Embryonic facial prominence (tissue), 1 donor: ENCODE data around the gene CNTN5.
"Not testable (repeated sequence)": the region's sequence is repeated elsewhere in the genome, so short reads cannot be mapped to it uniquely, and the experiment has no call there.

Source experiments
- DNase-seq: peaks from one replicate; pipeline ENCODE4 v3.0.0-alpha.2; 2016; ENCODE audit errors: extremely low spot score

The CNTN5 gene

DNA sequence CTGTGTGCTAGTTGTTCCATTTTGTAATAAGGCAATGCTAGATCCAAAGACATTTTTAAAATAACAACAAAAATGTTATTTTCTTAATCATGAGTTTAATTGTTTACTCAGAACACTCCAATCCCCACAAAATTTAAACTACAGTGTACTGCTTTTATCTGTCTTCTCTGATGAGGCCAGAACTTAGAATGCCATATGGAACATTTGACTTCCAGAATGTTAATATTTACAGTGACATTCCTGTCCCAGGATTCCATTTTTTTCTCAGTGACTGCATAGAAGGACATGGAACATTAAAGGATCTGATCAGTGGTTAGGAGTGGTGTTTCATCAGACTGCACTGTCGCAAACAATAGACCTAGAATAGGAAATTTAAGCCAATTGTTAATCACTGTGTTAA lies 1171.4 kb downstream of the CNTN5 start:
- DNase-seq: no peak

DNA sequence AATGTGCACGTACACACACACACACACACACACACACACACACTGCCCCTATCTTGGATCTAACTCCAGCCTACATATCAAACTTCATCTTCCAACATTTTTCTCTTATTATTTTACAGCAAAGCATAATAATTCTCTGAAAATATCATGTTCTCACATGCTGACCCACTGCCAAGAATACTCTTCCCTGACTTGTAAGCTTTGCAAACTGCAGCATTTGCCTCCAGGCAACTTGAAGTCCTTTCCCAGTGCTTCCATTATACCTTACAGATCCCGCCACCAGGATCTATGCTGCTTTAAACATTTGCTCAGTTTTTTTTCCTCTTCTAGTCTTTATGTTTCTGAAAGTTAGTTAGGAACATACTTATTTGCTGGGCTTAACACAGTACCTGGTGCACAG lies 1183.0 kb downstream of the CNTN5 start:
- no peak for DNase-seq

DNA sequence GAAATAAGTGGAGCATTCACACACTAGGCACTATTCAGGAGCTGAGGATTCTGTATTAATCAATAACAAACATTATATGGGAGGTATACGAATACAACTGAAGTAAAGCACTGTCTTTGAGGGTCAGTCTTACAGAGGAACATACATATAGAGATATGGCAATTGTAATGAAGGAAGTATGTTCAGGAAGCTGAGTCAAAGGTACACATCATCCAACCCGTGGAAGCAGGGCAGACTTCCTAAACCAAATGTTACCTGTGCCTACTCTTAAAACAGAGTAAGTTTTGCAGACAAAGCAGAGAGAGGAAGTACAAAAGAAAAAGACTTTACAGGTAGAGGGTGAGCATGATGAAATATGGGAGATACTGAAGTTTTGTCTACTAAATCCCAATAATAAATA lies 1185.2 kb downstream of the CNTN5 start:
- no peak for DNase-seq

DNA sequence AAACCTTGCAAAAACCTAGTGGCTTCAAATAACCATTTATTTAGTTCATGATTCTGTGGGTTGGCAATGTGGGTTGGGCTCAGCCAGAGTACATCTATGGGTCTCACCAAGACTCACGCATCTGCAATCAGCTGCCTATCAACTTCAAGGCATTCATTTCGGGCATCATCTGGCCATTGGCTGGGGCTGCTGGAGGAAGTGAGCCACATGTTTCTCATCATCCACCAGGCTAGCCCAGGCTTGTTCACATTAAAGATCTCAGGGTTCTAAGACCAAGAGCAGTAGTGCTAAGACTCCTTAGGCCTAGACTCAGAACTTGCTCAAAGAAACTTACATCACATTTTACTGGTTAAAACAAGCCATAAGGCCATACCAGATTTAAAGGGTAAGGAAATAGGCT lies 1187.5 kb downstream of the CNTN5 start:
- no peak for DNase-seq

DNA sequence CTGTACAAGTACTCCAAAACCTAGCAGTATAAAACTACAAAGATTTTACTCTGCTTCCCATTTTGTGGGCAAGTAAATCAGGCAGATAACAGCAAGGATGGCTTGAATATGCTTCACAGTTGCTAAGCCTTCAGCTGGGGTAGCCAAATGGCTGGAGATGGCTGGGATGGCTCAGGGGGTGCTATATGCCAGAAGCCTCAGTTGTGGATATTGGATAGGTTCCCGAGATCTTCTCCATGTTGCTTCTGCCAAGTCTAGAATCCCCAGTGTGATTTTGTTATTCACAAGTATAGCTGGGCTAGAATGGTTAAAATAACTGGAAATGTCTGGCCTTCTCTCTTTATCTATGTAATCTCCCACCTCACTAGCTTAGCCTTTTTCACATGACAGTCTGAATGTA lies 1194.0 kb downstream of the CNTN5 start:
- no peak for DNase-seq

DNA sequence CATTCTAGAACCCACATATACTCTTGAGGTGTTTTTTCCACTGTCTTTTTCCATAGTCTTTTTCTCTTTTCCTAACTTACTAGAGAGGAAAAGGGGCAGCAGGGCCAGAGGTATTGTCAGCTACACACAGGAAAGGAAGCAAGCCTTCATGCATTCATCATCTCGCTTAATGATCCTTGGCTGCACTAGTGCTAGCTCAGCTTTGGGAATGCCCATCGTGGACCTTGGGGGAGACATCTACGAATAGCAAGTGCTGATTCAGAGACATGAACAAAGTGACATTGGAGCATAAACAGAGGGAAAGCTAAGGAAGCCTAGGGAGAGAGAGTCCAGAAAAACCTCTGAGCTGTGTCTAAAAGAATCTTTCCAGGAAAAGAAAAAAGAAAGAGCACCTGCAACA lies 1200.1 kb downstream of the CNTN5 start:
- no peak for DNase-seq

DNA sequence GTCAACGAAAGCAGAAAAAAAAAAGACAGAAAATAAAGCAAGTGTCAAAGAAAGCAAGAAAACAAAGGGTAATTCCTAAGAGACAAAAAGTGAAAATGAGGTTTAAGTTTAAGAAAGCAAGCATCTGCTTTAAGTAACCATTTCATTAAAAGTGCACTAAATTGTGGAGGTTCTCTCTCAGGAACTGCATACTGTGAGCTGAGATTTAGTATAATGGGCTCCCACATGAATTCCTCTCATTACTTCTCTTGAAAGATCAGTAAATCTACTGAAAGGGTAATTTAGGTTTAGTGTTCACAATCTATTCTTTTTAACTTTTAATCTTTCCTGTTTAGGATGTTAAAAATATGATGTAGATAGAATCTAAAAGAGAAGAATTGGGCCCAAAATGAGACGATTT lies 1201.0 kb downstream of the CNTN5 start:
- no peak for DNase-seq

DNA sequence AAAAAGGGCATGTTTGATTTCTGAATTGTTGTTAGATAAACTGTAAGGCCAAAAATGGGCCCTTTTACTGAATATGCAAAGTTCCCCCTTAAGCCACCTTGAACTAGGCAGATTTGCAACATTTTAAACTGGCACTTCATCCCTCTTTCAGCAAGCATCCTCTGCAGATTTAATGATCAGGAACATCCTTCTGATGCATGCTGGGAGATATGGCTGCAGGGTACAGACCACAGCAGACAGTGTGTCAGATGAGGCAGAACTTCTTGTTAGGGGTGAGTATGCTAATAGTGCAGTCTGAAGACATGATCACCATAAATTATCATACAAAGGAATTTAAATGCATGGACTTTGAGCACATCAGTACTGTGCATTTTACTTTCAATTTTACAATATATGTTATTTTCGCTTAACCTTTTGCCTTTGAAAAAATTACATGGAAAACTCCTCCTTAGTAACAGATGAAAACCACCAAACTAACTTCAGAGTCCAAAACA lies 1203.8 kb downstream of the CNTN5 start:
- DNase-seq: no peak

DNA sequence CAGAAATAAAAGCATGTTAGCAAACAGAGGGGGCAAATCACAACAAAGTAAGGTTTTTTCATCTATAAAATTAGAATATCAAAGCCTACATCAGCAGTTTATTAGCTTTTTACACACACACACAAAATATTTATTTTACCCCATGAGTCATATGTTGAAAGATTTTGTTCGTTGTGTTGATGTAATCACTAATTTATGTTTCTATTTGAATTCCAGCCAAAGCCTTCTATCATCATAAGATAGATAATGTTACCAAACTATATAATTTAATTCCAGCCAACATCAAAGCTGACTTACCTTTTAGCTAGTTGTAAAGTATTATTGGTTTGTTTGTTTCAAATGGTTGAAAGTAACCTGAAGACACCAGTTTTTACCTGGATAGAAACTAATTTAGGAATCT lies 1208.3 kb downstream of the CNTN5 start:
- no peak for DNase-seq

DNA sequence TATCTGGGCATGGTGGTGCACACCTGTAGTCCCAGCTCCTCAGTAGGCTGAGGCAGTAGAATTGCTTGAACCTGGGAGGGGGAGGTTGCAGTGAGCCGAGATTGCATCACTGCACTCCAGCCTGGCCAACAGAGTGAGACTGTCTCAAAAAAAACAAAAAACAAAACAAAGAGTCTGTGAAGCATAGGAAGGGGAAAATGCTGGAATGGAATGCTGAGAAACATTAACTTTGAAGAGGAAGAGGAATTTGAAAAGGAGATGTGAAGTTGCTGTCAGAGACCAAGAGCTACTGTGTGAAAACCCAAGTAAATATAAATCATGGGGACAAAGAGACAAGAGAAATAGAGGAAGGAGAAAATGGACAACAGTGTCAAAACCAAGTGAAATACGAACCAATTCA lies 1211.3 kb downstream of the CNTN5 start:
- no peak for DNase-seq

DNA sequence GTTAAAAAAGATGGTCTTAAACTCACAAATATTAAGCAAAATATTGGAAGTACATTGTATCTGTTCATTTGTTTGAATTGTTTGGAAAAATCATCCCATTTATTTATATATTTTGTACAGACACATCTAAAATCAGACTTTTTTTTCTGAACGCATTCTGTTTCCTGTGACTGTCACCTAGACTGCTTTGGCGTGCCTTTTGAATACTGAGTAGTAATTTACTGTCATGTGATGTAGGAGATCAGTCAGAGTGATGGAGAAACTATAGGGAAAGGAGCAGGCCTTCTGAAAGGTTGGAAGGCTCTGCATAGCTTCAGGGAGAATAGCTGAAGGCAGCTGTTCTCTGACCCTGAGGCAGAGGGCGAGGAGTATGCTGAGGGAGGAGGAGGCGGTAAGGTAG lies 1214.3 kb downstream of the CNTN5 start:
- no peak for DNase-seq

DNA sequence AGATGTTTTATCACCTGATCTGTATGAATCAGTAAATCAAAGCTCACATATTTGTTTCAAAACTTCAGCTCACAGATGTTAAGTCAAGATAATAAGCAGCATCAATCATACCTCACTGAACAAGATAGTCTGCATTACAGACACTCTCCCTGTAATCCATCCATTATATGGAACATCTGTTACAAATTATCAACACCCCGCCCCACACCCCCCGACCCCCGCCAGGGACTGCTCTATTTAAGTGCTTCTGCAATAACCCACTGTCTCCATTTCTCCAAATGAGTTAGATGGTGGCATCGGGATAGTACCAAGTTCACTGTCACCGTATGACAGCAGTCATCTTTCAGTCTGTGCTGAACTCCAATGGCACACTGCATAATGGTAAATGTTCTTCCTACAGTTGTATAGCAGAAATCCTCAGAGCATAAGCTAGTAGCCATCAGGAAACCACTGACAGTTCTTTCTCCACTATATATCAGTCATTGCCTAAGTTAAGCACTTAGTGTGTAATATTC lies 1219.3 kb downstream of the CNTN5 start:
- DNase-seq: no peak

DNA sequence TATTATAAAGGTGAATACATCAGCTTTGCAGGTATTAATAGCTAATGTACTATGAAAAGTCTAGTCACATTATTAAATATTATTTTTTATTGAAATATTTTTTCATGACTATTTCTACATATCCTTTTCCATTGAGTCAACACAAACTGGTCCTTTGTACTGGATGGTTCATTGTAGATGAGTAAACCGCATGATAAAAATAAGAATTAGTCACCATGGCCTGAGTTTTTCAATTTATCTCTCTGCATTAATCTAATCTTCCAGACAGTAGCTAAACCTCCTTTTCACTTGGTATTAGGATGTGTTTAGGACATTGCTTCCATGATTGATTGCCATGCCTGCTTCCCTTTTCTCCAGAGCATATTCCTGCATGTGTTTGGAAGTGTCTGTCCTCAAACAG lies 1227.0 kb downstream of the CNTN5 start:
- DNase-seq: no peak

DNA sequence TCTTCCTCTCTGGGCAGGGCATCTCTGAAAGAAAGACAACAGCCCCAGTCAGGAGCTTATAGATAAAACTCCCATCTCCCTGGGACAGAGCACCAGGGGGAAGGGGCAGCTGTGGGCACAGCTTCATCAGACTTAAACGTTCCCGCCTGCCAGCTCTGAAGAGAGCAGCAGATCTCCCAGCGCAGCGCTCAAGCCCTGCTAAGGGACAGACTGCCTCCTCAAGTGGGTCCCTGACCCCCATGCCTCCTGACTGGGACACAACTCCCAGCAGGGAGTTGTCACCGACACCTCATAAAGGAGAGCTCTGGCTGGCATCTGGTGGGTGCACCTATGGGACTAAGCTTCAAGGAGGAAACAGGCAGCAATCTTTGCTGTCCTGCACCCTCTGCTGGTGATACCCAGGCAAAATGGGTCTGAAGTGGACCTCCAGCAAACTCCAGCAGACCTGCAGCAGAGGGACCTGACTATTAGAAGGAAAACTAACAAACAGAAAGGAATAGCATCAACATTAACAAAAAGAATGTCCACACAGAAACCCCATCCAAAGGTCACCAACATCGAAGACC lies 1236.6 kb downstream of the CNTN5 start:
- not testable (repeated sequence) for DNase-seq

DNA sequence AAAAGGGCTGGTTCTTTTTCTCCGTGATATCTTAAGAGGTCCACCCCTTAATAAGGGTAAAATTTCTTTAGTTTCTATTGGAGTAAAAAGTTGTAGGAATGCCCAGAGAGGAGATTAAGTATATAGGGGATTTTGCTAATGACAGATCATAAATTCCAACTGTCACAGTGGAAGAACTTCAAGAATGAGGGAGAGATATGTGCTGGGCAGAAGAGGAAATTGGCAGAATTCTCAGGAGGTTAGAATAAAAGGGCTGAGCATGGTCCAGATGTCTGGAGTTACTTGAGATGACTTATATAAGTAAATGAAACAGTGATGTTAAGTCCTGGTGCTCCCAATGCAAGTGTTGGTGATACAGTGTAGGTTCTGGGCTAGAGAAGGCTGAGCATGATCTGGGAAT lies 1248.8 kb downstream of the CNTN5 start:
- DNase-seq: no peak

DNA sequence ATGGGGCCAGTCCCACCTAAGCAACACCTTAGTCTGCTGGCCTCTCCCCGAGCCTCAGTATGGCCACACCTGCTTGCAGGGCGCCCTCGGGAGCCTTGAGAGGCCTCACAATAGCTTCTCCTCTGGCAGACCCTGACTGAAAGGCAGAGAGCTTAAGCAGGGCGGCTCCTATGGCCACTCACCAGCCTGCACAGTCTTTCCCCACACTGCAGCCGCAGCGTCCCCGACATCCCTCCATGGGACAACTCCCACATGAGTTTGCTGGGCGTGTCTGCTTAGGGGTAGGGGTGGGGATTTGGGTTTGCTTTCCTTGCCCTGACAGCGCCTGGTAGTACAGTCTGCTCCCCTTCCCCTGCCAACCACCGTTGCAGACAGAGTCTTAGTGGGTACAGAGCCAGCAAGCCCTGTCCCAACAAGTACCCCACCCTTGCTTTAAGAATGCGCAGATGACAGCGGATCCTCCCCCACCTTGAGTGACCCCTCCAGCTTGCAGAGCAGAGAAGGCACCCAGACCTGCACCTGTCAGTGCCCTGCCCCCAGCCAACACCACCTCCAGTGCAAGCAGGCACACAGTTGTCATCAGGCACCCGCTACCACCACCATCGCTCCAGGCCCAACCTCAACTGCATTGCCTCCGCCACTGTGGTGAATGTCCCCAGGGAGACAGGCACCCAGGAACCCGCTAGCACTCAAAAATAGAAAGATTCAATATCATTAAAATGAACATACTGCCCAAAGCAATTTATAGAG lies 1252.5 kb downstream of the CNTN5 start:
- no peak for DNase-seq

DNA sequence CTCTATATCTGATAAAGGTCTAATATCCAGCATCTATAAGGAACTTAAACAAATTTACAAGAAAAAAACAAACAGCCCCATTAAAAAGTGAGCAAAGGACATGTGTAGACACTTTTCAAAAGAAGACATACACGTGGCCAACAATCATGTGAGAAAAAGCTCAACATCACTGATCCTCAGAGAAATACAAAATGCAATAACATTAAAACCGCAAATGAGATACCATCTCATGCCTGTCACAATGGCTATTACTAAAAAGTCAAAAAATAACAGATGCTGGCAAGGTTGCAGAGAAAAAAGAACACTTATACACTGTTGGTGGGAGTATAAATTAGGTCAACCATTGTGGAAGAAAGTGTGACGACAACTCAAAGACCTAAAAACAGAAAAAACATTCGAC lies 1253.7 kb downstream of the CNTN5 start:
- DNase-seq: not testable (repeated sequence)

DNA sequence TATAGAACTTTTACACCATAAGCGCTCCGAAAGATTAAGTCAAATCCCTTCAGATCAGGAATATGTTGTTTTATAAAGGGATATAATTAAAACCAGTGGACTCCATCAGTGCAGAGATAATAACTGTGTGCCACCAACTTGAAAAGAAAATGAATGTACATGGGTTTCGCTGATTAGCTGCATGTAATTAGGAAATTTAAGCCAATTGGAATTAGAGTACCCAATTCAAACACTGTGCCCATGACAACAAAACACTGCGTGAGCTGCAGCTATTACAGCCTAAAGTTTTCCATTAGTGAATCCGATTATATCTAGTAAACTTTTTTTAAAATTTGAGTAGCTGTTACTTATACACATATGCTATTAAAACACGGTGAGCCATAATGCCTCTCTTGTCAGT lies 1274.0 kb downstream of the CNTN5 start:
- DNase-seq: no peak

DNA sequence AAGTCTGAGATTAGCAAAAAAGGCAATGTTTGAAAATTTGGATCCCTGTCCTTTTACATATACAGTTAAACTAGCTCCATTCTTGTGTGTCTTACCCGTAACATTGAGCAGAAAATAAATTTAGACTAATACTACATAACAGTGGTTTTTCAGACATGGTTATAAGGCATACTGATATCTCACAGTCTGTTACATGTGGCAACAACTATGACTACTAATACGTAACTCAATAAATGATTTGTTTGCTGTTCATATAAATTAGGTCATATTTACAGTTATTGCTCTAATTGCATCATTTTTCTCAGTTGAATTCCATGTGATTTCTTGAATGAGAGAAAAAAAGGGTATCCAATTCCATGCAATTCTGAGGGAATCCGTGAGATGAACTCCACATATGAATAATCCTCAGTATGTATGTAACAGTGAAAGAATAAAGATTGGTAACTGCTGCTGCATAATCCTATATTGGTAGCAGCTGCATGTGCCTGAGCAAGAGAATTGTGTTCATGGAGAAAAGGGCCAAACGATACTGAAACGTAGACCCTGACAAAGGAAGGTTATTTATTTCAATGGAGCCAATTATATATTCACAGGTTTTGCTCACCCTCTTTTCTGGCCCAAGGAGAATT lies 1275.4 kb downstream of the CNTN5 start:
- DNase-seq: no peak

DNA sequence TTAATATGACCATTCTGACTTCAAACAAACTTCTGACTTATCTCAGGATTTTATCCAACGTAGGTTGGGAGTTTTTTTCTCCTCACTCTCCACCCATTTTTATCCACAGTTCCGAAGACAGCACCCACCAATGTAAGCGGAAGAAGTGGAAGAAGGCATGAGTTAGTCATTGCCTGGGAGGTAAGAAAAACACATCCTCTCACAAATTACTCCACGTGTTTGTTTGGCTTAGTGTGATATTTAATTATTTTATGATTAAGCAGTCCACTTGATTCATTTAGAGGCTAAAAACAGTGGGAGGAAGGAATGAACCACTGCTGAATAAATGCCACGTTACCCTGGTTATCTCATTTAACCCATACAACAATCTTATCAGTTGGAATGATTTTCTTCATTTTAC lies 1276.8 kb downstream of the CNTN5 start:
- DNase-seq: no peak

DNA sequence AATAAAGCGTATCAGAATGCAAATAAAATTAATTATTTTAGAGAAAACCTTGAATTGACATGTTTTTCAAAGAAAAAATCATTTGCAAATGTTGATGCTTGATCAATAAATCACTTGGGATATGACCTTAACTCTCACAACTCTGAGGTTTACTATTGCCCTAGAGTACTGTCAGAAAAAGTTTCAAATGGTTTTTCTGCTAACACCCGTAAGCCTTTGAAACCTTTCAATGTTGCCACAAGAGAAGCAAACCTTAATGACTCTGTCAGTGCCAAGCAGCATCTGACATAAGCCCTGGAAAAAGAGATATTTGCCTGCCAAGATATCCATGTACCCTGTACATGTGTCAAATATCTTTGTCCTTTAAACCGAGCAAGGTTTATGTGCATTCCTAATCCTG lies 1282.1 kb downstream of the CNTN5 start:
- DNase-seq: no peak

DNA sequence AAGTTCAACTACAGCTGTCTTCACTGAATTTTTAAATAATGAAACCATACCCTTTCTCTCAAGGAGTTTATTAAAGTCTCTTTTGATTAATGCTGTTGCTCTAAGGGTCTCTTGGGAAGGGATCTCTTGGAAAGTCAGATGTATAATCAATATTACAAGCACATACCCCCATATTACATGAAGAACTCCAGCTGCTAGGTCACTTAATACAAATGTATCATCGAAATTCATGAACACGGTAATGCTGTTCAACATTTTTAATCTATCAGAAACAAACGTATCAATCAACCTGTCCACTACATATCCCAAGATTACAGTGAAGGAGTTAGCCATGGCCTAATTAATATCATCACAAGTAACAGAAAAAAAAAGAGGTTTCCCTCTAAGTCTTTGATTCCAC lies 1283.1 kb downstream of the CNTN5 start:
- no peak for DNase-seq

DNA sequence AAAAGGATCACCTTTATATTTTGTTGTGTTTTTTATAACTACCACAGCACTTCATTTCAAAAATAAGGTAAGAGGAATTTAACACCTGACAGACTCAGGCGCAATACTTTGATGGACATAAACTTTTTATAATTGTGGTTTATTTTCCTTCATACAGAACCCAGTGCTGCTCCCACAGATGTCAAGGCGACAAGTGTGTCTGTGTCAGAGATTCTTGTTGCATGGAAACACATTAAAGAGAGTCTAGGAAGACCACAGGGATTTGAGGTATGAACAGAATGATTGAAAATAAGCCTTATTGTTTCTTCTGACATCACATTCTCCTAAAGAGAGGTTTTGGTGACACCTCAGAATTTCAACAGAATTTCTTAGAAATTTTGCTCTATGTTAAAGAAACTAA lies 1287.5 kb downstream of the CNTN5 start:
- no peak for DNase-seq
